Measurements from ENCODE around the gene CCDC69. TPM values are rescaled to one million over a fixed set of nuclear protein-coding genes. Genes with fewer than 3 reads are reported as not detected.
"Not testable (repeated sequence)": the region's sequence is repeated elsewhere in the genome, so short reads cannot be mapped to it uniquely, and the experiment has no call there.

Gene CCDC69
- total RNA-seq, 2 experiments from 2014 or later: 33.0 to 34.5 TPM

DNA sequence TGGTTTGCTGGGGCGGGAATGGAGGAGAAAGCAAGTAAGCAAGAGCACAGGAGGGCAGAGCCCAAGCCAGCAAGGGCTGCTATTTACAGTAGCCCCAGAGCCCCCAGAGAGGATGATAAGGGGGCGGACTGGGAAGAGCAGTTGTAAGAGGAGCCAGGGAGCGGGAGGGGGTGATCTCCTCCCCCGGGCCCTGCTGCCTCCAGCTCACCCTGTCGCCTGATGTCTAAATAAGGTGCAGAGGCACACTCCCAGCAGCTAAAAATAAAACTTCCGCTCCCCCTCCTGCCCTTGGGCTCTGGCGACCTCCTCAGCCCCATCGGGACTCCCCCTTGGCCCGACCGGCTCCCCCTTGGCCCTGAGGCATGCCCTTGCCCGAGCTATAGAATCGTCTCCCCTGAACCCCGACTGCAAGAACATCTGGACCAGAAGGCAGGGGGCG, 14.4 kb upstream of the CCDC69 start:
- H3K9me3 Mint-ChIP-seq: no peaks in the 10 kb centered on the region
- no peaks in the 10 kb centered on the region for H3K36me3 Mint-ChIP-seq (ENCODE audit: low read depth)
- ChIA-PET POLR2A (interaction anchor here (0.9 to 2.2 kb wide), 3 partner anchors 13 to 113 kb away, joined by 3 to 11 read pairs (median 4); partner anchors contain the start of gene CCDC69), CTCF (interaction anchor here (0.8 to 6.6 kb wide), 32 partner anchors 10 to 178 kb away, joined by 3 to 83 read pairs (median 6); partner anchors contain the start of genes CCDC69 and GM2A)
- H3K27me3 Mint-ChIP-seq: no peaks in the 10 kb centered on the region
- H3K27ac Mint-ChIP-seq: peak overlapping the region; percentile 62
- TF ChIP-seq, protein P1, sequence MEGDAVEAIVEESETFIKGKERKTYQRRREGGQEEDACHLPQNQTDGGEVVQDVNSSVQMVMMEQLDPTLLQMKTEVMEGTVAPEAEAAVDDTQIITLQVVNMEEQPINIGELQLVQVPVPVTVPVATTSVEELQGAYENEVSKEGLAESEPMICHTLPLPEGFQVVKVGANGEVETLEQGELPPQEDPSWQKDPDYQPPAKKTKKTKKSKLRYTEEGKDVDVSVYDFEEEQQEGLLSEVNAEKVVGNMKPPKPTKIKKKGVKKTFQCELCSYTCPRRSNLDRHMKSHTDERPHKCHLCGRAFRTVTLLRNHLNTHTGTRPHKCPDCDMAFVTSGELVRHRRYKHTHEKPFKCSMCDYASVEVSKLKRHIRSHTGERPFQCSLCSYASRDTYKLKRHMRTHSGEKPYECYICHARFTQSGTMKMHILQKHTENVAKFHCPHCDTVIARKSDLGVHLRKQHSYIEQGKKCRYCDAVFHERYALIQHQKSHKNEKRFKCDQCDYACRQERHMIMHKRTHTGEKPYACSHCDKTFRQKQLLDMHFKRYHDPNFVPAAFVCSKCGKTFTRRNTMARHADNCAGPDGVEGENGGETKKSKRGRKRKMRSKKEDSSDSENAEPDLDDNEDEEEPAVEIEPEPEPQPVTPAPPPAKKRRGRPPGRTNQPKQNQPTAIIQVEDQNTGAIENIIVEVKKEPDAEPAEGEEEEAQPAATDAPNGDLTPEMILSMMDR (IDR thresholded peaks at IDR 0.05): no peak
- H3K4me3 Mint-ChIP-seq: peak overlapping the region; percentile 37
- intact Hi-C loops (cut with micrococcal nuclease): no loop called here
- DNase-seq: peak; percentile 47
- ATAC-seq: peak; percentile 57
- peaks cover 33% of the 10 kb centered on the region for H3K4me1 Mint-ChIP-seq (ENCODE audit: low read depth)

GRCh38 chr5:151237685-151238084, 13.8 kb upstream of the CCDC69 start:
- Mint-ChIP-seq H3K27ac (peak overlapping the region; percentile 62), H3K27me3 (no peaks in the 10 kb centered on the region), H3K4me3 (peak overlapping the region; percentile 37), H3K4me1 (ENCODE audit: low read depth) (peaks cover 33% of the 10 kb centered on the region), H3K9me3 (no peaks in the 10 kb centered on the region), H3K36me3 (ENCODE audit: low read depth) (no peaks in the 10 kb centered on the region)
- ATAC-seq (no peak), DNase-seq (no peak)
- TF ChIP-seq, protein P1 (IDR thresholded peaks at IDR 0.05): no peak
- CTCF ChIA-PET: interaction anchor here (0.9 to 6.6 kb wide), 19 partner anchors 9 to 172 kb away, joined by 3 to 83 read pairs (median 11); partner anchors contain the start of genes CCDC69 and GM2A
- POLR2A ChIA-PET: interaction anchor here (0.9 to 2.2 kb wide), 3 partner anchors 14 to 112 kb away, joined by 3 to 11 read pairs (median 4); partner anchors contain the start of gene CCDC69
- intact Hi-C loops (cut with micrococcal nuclease): no loop called here

GRCh38 chr5:151236888-151237287, 13.0 kb upstream of the CCDC69 start:
- H3K4me1 Mint-ChIP-seq (ENCODE audit: low read depth): peaks cover 33% of the 10 kb centered on the region
- ChIA-PET CTCF (interaction anchor here (2.2 to 6.6 kb wide), 5 partner anchors 15 to 153 kb away, joined by 7 to 83 read pairs (median 16); partner anchors contain the start of genes CCDC69 and GM2A), POLR2A (interaction anchor here (2.2 kb wide), 1 partner anchor 14 kb away, joined by 11 read pairs; no protein-coding TSS in a partner anchor)
- intact Hi-C loops (cut with micrococcal nuclease): no loop called here
- H3K36me3 Mint-ChIP-seq (ENCODE audit: low read depth): no peaks in the 10 kb centered on the region
- H3K27ac Mint-ChIP-seq: no peak overlapping the region
- H3K27me3 Mint-ChIP-seq: no peaks in the 10 kb centered on the region
- TF ChIP-seq, protein P1 (IDR thresholded peaks at IDR 0.05): no peak
- DNase-seq: no peak
- no peak for ATAC-seq
- H3K4me3 Mint-ChIP-seq: no peak overlapping the region
- H3K9me3 Mint-ChIP-seq: no peaks in the 10 kb centered on the region

GRCh38 chr5:151235239-151235571, 11.3 kb upstream of the CCDC69 start:
- peaks cover 33% of the 10 kb centered on the region for H3K4me1 Mint-ChIP-seq (ENCODE audit: low read depth)
- ATAC-seq; DNase-seq; H3K27me3 Mint-ChIP-seq; H3K4me3 Mint-ChIP-seq; intact Hi-C loops (cut with micrococcal nuclease); H3K36me3 Mint-ChIP-seq (ENCODE audit: low read depth); H3K9me3 Mint-ChIP-seq; H3K27ac Mint-ChIP-seq: not testable (repeated sequence)
- ChIA-PET CTCF (interaction anchor here (1.1 to 1.6 kb wide), 9 partner anchors 11 to 183 kb away, joined by 3 to 14 read pairs (median 5); partner anchors contain the start of gene CCDC69), POLR2A (interaction anchor here (1.1 to 2.7 kb wide), 4 partner anchors 11 to 86 kb away, joined by 4 to 13 read pairs (median 7); partner anchors contain the start of gene CCDC69)

GRCh38 chr5:151234476-151235238, 10.8 kb upstream of the CCDC69 start:
- Mint-ChIP-seq H3K36me3 (ENCODE audit: low read depth) (no peaks in the 10 kb centered on the region), H3K4me3 (peak overlapping the region; percentile 22), H3K27me3 (no peaks in the 10 kb centered on the region), H3K9me3 (no peaks in the 10 kb centered on the region), H3K4me1 (ENCODE audit: low read depth) (peaks cover 33% of the 10 kb centered on the region), H3K27ac (peak overlapping the region; percentile 68)
- DNase-seq: peak; percentile 69
- intact Hi-C loops (cut with micrococcal nuclease): no loop called here
- ChIA-PET POLR2A (interaction anchor here (0.9 to 2.7 kb wide), 5 partner anchors 10 to 85 kb away, joined by 3 to 13 read pairs (median 6); partner anchors contain the start of genes ANXA6 and CCDC69), CTCF (interaction anchor here (1.1 to 1.6 kb wide), 9 partner anchors 10 to 183 kb away, joined by 3 to 14 read pairs (median 5); partner anchors contain the start of gene CCDC69)
- peak; percentile 60 for ATAC-seq
- TF ChIP-seq, protein P1 (IDR thresholded peaks at IDR 0.05): no peak

All from activated CD8-positive, alpha-beta T cell treated with anti-CD3 and anti-CD28 coated beads for 36 hours (primary cell).